ENCODE measurements around the gene PCK1. TPM values are rescaled to one million over a fixed set of nuclear protein-coding genes. Genes with fewer than 3 reads are reported as not detected.

The PCK1 gene
- total and polyA plus RNA-seq, 2 of the 13 experiments (the other 11 are each of a cell fraction or from before 2014, with no cell fraction given): 6.5 to 12.6 TPM

GRCh38 chr20:57514273-57514751, 46.6 kb upstream of the PCK1 start (continued):
- TF ChIP-seq RAD21 (CRISPR knock-in tag; IDR thresholded peaks at IDR 0.05): peak; percentile 98
- no peak for TF ChIP-seq TCF12 (IDR thresholded peaks at IDR 0.05)
- peak; percentile 71; the same call in 1 of the 2 replicates for TF ChIP-seq TCF12 (CRISPR knock-in tag; IDR thresholded peaks at IDR 0.05)
- TF ChIP-seq ZBTB34 (CRISPR knock-in tag; IDR thresholded peaks at IDR 0.05): no peak
- TF ChIP-seq MAFG (CRISPR knock-in tag; IDR thresholded peaks at IDR 0.05): no peak
- no peak for TF ChIP-seq TCF7L2 (IDR thresholded peaks at IDR 0.05; ENCODE audit: low read depth, low read length)
- TF ChIP-seq REST (IDR thresholded peaks at IDR 0.05; ENCODE audit: borderline replicate concordance in 1 of 2, low read depth in 1 of 2, low read length in 2 of 2): no peak
- no peak for TF ChIP-seq MLX (CRISPR knock-in tag; IDR thresholded peaks at IDR 0.05)
- peak; percentile 47; the same call in 1 of the 2 replicates for TF ChIP-seq THAP11 (CRISPR knock-in tag; IDR thresholded peaks at IDR 0.05)
- no peak for TF ChIP-seq ZNF597 (CRISPR knock-in tag; IDR thresholded peaks at IDR 0.05)
- TF ChIP-seq MXI1 (IDR thresholded peaks at IDR 0.05; ENCODE audit: borderline replicate concordance, low read depth, low read length): 0 out of 3 replicates have a peak, but pooled peaks have one; percentile 37
- no peak for TF ChIP-seq SKI (IDR thresholded peaks at IDR 0.05; ENCODE audit: partially characterized antibody)
- TF ChIP-seq ZNF572 (CRISPR knock-in tag; IDR thresholded peaks at IDR 0.05): no peak
- no peak for TF ChIP-seq ZNF768 (CRISPR knock-in tag; IDR thresholded peaks at IDR 0.05)
- TF ChIP-seq TCF7 (IDR thresholded peaks at IDR 0.05; ENCODE audit: low read depth): no peak
- TF ChIP-seq GTF2F1 (IDR thresholded peaks at IDR 0.05; ENCODE audit: low read length): no peak
- TF ChIP-seq E2F2 (CRISPR knock-in tag; IDR thresholded peaks at IDR 0.05; ENCODE audit: borderline replicate concordance): no peak
- no peak for TF ChIP-seq PHF20 (CRISPR knock-in tag; IDR thresholded peaks at IDR 0.05)
- TF ChIP-seq SNAI1 (CRISPR knock-in tag; IDR thresholded peaks at IDR 0.05; ENCODE audit: borderline replicate concordance): no peak
- no peak for TF ChIP-seq ONECUT2 (CRISPR knock-in tag; IDR thresholded peaks at IDR 0.05)
- no peak for TF ChIP-seq RELA (CRISPR knock-in tag; IDR thresholded peaks at IDR 0.05)
- no peak for TF ChIP-seq ZNF816 (CRISPR knock-in tag; IDR thresholded peaks at IDR 0.05; ENCODE audit: borderline replicate concordance)
- no peak for TF ChIP-seq ZNF724P (CRISPR knock-in tag; IDR thresholded peaks at IDR 0.05; ENCODE audit: borderline replicate concordance)
- no peak for TF ChIP-seq NAIF1 (CRISPR knock-in tag; IDR thresholded peaks at IDR 0.05; ENCODE audit: borderline replicate concordance)
